Measurements from ENCODE around the gene CBLC.
"Not testable (repeated sequence)": the region's sequence is repeated elsewhere in the genome, so short reads cannot be mapped to it uniquely, and the experiment has no call there.

Gene CBLC

DNA sequence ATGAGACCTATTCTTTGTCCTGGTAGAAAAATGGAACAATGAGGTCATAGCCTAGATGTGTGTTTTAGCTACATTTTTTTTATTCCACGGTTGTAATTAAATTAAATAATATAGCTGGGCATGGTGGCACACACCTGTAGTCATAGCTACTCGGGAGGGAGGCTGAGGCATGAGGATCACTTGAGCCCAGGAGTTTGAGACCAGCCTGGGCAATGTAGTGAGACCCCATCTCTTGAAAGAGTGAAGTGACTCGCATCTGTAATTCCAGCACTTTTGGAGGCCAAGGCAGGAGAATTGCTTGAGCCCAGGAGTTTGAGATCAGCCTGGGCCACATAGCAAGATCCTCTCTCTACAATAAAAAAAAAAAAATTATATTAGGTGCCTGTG lies 11.7 kb upstream of the CBLC start:
- no peak for DNase-seq

DNA sequence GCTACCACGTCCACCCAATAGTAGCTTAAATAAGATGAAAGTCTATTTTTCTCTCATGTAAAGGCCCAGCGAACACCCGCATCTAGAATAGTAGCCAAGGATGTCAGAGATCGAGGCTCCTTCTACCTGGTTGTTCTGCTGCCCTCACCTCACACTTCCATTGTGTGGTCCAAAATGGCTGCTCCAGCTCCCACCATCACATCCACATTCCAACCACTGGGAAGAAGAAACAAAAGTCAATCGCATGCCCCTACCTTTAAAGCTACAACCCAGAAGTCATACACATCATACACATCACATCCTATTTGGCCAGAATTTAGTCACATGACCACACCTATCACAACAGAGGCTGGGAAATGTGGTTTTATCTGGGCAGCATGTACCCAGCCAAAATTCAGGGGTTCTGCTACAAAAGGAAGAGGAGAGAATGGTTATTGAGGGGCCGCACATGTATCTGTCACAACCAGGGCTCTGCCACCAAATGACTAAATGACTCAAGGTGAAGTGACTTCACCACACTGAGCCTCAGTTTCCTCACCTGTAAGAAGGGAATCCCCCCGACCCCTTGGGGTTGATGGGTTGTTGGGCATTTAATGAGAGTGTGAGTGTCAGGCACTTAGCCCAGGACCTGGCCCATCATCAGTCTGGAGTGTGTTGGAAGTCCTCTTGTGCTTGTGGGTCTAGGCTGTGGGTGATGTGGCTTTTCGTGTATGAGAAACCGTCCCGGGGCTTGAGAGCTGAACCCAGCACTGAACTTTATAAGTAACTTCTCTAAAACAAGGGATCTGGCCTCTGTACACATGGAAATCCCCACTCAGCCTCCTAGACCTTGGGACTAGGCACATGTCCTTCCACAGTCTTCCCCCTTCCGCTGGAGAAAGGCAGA lies 10.2 kb upstream of the CBLC start:
- no peak for DNase-seq

DNA sequence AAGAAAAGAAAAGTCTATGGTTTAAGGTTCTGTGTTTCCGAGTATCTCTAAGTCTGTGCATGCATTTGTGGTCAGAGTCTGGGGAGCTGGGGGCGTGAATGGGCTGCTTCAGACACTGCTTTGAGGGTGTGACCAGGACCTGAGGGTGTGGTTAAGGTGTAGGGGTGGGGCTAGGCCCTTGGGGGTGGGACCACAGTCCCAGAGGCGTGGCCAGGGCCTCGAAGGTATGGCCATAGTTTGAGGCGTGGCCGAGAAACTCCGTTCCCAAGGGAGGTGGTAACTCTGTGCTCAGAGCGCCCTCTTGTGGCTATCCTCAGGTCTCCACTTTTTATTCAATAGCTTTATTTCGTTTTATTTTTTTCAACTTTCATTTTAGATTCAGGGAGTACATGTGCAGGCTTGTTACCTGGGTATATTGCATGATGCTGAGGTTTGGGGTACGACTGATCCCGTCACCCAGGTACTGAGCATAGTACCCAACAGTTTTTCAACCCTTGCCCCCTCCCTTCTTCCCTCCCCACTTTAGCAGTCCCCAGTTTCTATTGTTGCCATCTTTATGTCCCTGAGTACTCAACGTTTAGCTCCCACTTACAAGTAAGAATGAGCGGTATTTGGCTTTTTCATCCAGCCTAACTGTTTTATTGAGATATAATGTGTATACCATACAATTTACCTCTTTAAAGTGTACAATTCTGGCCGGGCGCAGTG lies 7.0 kb upstream of the CBLC start:
- peak; percentile 58 for DNase-seq

DNA sequence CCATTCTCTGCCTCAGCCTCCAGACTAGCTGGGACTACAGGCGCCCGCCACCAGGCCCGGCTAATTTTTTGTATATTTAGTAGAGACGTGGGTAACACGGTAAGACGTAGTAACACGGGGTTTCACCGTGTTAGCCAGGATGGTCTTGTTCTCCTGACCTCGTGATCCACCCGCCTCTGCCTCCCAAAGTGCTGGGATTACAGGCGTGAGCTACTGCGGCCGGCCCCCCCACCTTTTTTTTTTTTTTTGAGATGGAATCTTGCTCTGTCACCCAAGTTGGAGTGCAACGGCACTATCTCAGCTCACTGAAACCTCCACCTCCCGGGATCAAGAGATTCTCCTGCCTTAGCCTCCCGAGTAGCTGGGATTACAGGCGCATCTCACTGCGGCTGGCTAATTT lies 5.5 kb upstream of the CBLC start:
- DNase-seq, result not testable (repeated sequence)

DNA sequence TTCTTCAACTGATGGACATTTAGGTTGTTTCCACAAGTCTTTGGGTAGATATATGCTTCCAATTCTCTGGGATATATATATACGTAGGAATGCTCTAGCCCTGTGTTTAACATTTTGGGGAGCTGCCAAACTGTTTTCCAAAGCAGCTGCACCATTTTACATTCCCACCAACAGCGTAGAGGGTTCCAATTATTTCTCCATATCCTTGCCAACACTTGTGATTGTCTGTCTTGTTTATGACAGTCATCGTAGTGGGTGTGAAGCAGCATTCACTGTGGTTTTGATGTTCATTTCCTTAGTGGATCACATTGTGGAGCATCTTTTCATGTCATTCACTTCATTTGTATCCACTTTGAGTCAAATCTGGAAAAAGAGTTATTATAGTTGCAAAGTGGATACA lies 4.7 kb upstream of the CBLC start:
- DNase-seq, result no peak

DNA sequence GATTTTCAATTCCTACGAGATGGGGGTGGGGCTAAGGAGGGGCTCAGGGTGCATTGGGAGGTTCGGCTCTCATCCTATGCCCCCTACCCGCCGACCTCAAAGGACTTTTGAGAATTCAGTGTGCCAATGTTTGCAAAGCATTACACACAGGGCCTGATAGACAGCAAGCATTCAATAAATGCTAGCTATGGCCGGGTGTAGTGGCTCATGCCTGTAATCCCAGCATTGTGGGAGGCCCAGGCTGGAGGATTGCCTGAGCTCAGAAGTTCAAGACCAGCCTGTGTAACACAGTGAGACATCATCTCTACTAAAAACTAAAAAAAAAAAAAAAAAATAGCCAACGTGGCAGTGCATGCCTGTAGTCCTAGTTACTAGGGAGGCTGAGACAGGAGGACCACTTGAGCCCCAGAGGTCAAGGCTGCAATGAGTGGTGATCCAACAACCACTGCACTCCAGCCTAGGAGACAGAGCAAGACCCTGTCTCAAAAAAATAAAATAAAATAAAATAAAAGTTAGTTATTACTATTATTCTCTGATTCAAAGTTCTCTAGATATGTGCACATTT lies 1.9 kb upstream of the CBLC start:
- DNase-seq, result no peak

DNA sequence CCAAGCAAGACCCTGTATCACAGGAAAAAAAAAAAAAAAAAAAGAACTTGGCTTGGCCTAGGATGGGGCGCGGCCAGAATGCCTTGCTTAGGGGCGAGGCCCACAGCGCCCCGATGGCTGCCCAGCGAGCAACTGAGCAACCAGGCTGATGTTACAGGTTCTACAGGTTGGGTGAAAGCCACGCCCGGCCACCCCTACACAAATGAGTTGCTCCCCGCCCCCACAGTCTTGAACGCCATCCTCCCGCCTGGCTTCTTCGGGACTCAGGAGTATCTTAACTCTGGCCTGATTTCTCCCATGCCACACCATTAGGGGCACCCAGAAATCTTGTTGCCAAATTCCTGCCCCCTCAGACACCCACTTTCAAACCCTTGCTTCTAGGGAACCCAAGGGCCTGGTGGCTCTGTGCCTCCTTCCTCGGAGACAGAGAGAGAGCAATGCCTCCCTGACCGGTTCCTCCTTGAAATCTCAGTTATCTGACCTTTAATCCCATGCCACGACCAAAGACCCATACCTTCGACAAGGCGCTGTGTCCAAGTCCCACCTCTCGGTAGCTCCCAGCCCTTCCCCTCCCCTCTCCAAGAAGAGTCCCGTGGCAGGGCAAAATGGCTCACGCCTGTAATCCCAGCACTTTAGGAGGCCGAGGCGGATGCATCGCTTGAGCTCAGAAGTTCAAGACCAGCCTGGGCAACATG lies 1.1 kb upstream of the CBLC start:
- DNase-seq, result no peak

DNA sequence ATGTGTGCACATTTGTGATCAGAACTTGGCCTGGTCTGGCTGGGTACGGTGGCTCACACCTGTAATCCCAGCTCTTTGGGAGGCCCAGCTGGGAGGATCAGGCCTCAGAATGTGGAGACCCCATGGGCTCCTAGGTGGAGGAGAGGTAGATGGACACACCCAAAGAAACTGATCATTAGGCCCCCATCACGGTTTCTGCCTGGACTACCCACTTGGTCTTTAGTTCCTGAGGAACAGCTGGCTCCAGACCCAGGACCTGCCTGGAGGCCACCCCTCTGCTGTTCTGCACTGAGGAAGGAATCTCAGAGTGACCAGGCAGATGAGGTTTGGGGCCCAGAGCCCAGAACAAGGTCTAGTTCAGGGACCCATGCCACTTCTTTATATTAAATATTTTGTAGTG lies 1.5 kb downstream of the CBLC start:
- DNase-seq, result no peak

DNA sequence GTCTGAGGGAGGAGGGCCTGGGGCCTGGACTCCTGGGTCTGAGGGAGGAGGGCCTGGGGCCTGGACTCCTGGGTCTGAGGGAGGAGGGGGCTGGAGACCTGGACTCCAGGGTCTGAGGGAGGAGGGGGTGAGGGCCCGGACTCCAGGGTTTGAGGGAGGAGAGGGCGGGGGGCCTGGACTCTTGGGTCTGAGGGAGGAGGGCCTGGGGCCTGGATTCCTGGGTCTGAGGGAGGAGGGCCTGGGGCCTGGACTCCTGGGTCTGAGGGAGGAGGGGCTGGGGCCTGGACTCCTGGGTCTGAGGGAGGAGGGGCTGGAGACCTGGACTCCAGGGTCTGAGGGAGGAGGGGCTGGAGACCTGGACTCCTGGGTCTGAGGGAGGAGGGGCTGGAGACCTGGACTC lies 4.0 kb downstream of the CBLC start:
- not testable (repeated sequence) for DNase-seq

DNA sequence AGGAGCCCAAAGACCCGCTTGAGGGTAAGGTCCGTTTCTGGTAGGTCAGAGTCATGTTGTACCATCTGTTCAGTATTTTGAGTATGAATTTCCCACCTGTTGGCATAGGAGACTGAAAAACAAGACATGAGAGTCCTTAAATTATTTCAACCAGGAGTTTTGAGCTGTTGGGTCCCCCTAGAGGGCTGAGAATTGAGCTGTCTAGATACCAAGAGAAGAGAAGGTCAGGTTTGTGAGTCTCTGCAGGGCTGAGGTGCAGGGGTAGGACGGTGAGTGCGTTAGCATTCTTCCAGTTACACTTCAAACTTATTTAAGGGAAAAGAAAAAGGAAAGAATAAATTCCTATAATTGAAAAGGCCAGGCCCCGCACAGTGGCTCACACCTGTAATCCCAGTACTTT lies 5.0 kb downstream of the CBLC start:
- DNase-seq, result no peak

DNA sequence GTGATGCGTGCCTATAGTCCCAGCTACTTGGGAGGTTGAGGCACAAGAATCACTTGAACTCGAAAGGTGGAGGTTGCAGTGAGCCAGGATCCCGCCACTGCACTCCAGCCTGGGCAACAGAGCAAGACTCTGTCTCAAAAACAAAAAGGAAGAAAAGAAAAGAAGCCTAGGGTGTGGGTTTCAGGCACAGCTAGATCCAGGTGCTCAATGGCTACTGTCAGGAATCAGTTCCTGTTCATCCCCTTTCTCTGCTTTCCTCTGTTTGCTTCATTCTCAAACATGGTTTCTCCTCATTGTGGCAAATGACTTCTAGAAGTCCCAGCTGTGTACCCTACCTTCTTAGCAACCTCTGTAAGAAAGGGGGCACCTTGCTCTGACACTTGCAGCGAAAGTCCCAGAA lies 5.9 kb downstream of the CBLC start:
- DNase-seq, result no peak

DNA sequence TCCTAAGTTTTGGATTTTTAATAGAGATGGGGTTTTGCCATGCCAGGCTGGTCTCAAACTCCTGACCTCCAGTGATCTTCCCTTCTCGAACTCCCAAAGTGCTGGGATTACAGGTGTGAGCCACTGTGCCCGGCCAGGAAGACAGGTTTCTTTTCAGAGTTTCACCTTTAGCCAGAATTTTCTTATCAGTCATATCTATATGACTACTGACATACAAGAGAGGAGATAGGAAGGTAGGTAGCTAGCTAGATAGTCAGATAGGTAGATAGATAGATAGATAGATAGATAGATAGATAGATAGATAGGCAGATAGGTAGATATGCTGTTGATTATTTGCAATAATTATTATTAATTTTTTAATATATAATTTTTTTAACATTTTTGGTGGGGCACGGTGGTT lies 7.6 kb downstream of the CBLC start:
- no peak for DNase-seq

DNA sequence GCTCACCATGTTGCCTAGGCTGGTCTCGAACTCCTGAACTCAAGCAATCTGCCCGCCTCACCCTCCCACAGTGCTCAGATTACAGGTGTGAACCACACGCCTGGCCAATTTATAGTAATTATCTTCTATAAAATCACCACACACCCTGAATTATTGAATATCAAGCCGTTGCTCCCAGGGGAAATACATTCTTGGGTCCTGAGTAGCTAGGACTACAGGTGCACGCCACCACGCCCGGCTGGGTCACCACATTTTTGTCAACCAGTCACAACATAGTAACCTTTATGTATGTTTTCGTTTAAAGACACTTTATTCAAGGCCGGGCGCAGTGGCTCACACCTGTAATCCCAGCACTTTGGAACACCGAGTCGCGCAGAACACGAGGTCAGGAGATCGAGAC lies 8.3 kb downstream of the CBLC start:
- no peak for DNase-seq

DNA sequence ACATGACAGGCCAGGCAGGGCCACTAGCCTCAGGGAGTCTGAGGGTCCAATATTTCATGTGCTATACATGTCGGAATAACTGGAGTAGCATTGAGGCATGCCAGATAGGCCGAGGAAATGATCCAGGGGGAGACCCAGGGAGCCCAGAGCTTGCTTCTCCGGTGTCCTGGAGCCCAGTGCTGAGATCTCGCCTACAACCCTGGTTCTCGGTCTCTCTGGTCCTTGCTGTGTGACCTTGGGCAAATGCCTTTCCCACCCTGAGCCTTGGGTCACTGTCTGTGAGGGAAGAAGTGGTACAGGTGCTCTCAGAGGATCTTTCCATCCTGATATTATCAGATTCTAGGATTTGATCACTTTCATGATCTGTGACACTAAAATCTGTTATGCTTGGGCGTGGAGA lies 11.3 kb downstream of the CBLC start:
- DNase-seq, result no peak

DNA sequence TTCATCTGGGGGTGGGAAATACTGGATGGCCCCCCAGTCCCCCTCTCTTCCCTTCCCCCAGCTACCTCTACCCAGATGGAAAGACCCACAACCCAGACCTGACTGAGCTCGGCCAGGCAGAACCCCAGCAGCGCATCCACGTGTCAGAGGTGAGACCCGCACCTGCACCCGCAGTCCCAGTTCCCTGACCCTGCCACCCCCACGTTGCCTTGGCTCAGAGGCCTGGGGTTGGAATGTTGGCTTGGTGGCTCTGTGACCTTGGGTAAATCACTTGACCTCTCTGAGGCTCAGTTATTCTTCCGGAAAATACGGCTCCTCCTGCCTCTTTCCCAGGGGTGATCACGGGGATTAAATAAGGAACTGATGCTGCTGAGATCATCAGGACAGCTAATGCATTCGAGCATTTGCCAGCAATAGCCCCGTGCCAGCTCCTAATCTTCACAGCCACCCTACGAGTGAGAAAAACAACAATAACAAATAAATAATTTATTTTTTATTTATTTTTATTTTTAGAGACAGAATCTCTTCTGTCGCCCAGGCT lies 12.3 kb downstream of the CBLC start:
- DNase-seq, result no peak

DNA sequence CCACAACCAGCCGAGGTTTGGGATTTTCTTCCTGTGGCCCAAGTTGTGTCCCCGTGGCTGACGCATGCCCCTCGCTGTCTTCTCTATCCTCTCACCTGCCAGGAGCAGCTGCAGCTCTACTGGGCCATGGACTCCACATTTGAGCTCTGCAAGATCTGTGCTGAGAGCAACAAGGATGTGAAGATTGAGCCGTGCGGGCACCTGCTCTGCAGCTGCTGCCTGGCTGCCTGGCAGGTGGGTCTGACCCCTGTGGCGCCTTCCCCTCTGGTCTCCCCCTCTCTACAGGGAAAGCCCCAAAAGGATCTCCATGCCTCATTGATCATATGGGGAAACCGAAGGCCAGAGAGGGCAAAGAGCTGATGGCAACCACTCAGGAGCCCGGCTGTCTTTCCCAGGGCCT lies 14.6 kb downstream of the CBLC start:
- DNase-seq, result no peak

DNA sequence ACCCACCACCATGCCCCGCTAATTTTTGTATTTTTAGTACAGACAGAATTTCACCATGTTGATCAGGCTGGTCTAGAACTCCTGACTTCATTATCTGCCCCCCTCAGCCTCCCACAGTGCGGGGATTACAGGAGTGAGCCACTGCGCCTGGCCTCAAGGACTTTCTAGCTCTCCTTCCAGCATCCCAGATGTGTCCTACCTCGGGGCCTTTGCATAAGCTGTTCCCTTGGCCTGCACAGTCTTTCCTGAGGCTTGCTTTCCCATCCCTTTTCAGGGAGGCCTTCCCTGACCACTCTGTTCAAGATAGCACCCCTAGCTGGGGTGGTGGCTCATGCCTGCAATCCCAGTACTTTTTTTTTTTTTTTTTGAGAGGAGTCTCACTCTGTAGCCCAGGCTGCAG lies 16.9 kb downstream of the CBLC start:
- DNase-seq, result no peak

DNA sequence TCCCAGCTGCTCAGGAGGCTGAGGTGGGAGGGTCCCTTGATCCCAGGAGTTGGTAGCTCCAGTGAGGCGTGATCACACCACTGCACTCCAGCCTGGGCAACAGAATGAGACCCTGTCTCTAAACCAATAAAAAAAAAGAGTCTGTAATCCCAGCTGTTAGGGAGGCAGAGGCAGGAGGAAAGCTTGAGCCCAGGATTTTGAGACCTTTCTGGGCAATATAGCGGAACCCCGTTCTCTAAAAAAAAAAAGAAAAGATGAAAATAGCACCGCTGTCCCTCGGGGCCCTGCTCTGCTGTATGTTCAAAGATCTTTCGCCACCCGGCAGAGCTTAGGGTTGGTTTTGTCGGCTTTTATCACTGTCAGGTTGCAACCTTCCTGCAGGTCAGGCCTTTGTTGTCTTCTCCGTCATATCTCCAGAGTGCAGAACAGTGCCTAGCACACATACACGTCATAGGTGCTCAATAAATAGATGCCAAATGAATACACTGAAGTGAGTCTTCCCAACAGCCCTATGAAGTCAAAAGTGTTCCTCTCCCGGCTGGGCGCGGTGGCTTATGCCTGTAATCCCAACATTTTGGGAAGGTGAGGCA lies 17.8 kb downstream of the CBLC start:
- no peak for DNase-seq

DNA sequence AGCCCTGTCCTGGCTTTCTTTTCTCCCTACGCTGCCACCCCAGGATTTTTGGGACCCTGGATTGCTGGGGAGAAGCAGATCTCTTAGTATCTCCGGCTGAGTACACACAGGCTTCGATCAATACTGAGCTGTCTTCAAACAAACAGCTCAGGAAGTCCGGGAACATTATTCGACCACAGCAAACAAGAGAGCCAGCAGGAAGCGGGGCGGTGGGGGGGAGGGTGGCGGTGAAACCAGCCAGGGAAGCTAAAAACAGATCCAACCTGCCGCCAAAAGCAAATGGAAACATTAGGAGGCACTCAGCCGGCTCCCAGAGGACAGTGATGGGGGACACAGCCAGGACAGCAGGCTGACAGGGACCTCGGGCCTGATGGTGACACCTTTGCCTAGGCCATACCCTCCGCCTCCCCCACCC lies 19.0 kb downstream of the CBLC start:
- no peak for DNase-seq

DNA sequence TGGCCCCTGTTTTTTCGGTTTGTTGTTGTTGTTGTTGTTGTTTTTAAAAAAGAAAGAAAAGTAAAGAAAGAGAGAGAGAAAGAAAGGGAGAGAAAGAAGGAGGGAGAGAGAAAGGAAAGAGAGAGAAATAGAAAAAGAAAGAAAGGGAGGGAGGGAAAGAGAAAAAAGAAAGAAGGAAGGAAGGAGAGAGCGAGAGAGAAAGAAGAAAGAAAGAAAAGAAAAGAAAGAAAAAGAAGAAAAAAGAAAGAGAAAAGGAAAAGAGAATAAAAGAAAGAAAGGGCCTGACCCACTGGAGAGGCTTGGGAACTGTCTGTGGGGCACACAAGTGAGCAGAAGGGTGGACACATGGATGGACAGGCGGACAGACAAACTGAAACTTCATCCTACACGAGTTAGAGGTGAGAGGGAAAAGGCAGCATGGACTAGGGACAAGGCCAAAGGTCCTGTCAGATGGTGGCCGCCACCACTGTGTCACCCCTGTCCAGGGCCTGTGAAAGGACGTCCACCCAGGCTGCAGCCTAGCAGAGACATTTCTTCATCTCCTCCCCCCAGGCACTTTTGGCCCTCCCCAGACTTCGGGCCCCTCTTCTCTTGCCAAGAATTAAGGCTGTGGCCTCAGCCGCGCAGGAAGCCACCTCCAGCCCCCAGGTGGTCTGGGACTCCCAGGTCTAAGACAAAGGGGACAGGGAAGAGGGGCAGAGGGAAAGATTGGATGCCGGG lies 22.1 kb downstream of the CBLC start:
- DNase-seq, result no peak

DNA sequence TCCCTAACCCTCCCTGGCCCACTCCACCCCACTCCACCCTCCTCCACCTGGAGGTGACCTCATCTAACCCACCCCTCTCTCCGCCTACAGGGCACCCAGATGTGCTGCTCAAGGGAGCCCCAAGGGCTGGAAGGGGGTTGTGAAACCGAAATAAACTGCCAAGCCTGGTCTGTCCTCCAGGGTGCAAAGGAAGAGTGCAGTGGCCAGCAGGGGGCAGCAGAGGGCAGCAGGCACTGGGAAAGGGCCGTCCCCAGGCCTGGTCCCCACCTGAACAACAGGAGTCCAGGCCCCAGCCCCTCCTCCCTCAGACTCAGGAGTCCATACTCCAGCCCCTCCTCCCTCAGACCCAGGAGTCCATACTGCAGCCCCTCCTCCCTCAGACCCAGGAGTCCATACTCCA lies 22.8 kb downstream of the CBLC start:
- peak; percentile 43 for DNase-seq
